H9 (cell line): ENCODE results near the gene SHMT2. TPM values are rescaled to one million over a fixed set of nuclear protein-coding genes. Genes with fewer than 3 reads are reported as not detected.

Source experiments
- DNase-seq: peaks from one replicate; pipeline ENCODE4 v3.0.0-alpha.2; 2017
- H2AFZ ChIP-seq: one replicate; pipeline ENCODE4 v1.6.1; 2013; ENCODE audit warnings: mild to moderate bottlenecking, low read length, control low read depth, moderate library complexity
- H2AK5ac ChIP-seq: 2 replicates; pipeline ENCODE4 v1.6.1; 2013; ENCODE audit warnings: low read length, control low read depth, mixed read lengths; ENCODE audit not compliant: insufficient read length
- H2BK120ac ChIP-seq: one replicate; pipeline ENCODE4 v1.6.1; 2013; ENCODE audit warnings: low read depth, mild to moderate bottlenecking, low read length, control low read depth, inconsistent platforms; ENCODE audit not compliant: poor library complexity, severe bottlenecking
- H2BK12ac ChIP-seq: 2 replicates; pipeline ENCODE4 v1.6.1; 2013; ENCODE audit warnings: low read length, control low read depth, mixed read lengths, low read depth; ENCODE audit not compliant: insufficient read length
- H2BK15ac ChIP-seq: 2 replicates; pipeline ENCODE4 v1.6.1; 2013; ENCODE audit warnings: low read depth, low read length, control low read depth
- H2BK20ac ChIP-seq: one replicate; pipeline ENCODE4 v1.6.1; 2013; ENCODE audit warnings: low read depth, mild to moderate bottlenecking, low read length, control low read depth, inconsistent platforms; ENCODE audit not compliant: poor library complexity, severe bottlenecking
- H2BK5ac ChIP-seq: 2 replicates; pipeline ENCODE4 v1.6.1; 2013; ENCODE audit warnings: low read length, control low read depth, mixed read lengths; ENCODE audit not compliant: insufficient read length
- H3K14ac ChIP-seq: 2 replicates; pipeline ENCODE4 v1.6.1; 2013; ENCODE audit warnings: low read length, control low read depth; ENCODE audit not compliant: insufficient read depth
- H3K18ac ChIP-seq: 2 replicates; pipeline ENCODE4 v1.6.1; 2013; ENCODE audit warnings: low read depth, mild to moderate bottlenecking, mixed read lengths, low read length, control low read depth; ENCODE audit not compliant: insufficient read length
- H3K23ac ChIP-seq: 2 replicates; pipeline ENCODE4 v1.6.1; 2013; ENCODE audit warnings: low read length, control low read depth, mixed read lengths, low read depth; ENCODE audit not compliant: insufficient read length
- H3K23me2 ChIP-seq: 2 replicates; pipeline ENCODE4 v1.6.1; 2013; ENCODE audit warnings: low read depth, mild to moderate bottlenecking, mixed read lengths, low read length, control low read depth; ENCODE audit not compliant: insufficient read length, poor library complexity, severe bottlenecking
- H3K27ac ChIP-seq: 2 replicates; pipeline ENCODE4 v1.5.1; 2013; ENCODE audit warnings: low read length, control low read depth, mixed read lengths, low read depth; ENCODE audit not compliant: insufficient read length
- H3K27me3 ChIP-seq: 2 replicates; pipeline ENCODE4 v1.6.1; 2013; ENCODE audit warnings: low read length, control low read depth, inconsistent platforms; ENCODE audit not compliant: insufficient read depth
- H3K4ac ChIP-seq: 2 replicates; pipeline ENCODE4 v1.6.1; 2013; ENCODE audit warnings: low read depth, mild to moderate bottlenecking, control low read depth, inconsistent platforms, low read length, moderate library complexity
- H3K4me1 ChIP-seq: 2 replicates; pipeline ENCODE4 v1.6.1; 2013; ENCODE audit warnings: low read length, control low read depth, inconsistent platforms; ENCODE audit not compliant: insufficient read depth
- H3K4me2 ChIP-seq: 2 replicates; pipeline ENCODE4 v1.6.1; 2013; ENCODE audit warnings: low read length, control low read depth, mixed read lengths; ENCODE audit not compliant: insufficient read length, insufficient read depth
- H3K56ac ChIP-seq: 2 replicates; pipeline ENCODE4 v1.6.1; 2013; ENCODE audit warnings: low read depth, mild to moderate bottlenecking, mixed read lengths, low read length, control low read depth; ENCODE audit not compliant: insufficient read length
- H3K79me1 ChIP-seq: 2 replicates; pipeline ENCODE4 v1.6.1; 2013; ENCODE audit warnings: low read depth, mild to moderate bottlenecking, moderate library complexity, low read length, control low read depth, inconsistent platforms; ENCODE audit not compliant: insufficient read depth, poor library complexity, severe bottlenecking
- H3K79me2 ChIP-seq: 2 replicates; pipeline ENCODE4 v1.6.1; 2013; ENCODE audit warnings: low read length, control low read depth, inconsistent platforms; ENCODE audit not compliant: insufficient read depth
- H3K9ac ChIP-seq: 2 replicates; pipeline ENCODE4 v1.6.1; 2013; ENCODE audit warnings: low read length, control low read depth, mixed read lengths; ENCODE audit not compliant: insufficient read length; ENCODE audit errors: extremely low read depth
- H3K9me3 ChIP-seq: one replicate; pipeline ENCODE4 v1.6.1; 2013; ENCODE audit warnings: low read depth, low read length, inconsistent platforms; ENCODE audit not compliant: control insufficient read depth
- H3T11ph ChIP-seq: one replicate; pipeline ENCODE4 v1.6.1; 2013; ENCODE audit warnings: mild to moderate bottlenecking, low read length, control low read depth, inconsistent platforms
- H4K20me1 ChIP-seq: one replicate; pipeline ENCODE4 v1.6.1; 2013; ENCODE audit not compliant: control insufficient read depth, insufficient read length, insufficient read depth
- H4K5ac ChIP-seq: 2 replicates; pipeline ENCODE4 v1.6.1; 2013; ENCODE audit warnings: low read depth, mild to moderate bottlenecking, mixed read lengths, low read length, control low read depth; ENCODE audit not compliant: insufficient read length
- H4K8ac ChIP-seq: replicated peaks from 2 replicates; pipeline ENCODE4 v1.6.1; 2013; ENCODE audit warnings: low read length, control low read depth, mixed read lengths, low read depth; ENCODE audit not compliant: insufficient read length
- H4K91ac ChIP-seq: 2 replicates; pipeline ENCODE4 v1.6.1; 2013; ENCODE audit warnings: low read depth, mild to moderate bottlenecking, moderate library complexity, mixed read lengths, low read length, control low read depth; ENCODE audit not compliant: insufficient read length
- H3K27ac Mint-ChIP-seq, 3 experiments: 2 replicates in 2 of 3; 3 replicates in 1 of 3; pipeline ENCODE4 v1.8.0; 2020 to 2021; ENCODE audit warnings: mixed read lengths in 3 of 3, mild to moderate bottlenecking in 1 of 3, moderate library complexity in 1 of 3
- H3K27me3 Mint-ChIP-seq: 2 replicates; pipeline ENCODE4 v1.8.0; 2021; ENCODE audit warnings: low read depth, mild to moderate bottlenecking, moderate library complexity, mixed read lengths
- H3K36me3 Mint-ChIP-seq, 3 experiments: 2 replicates in 2 of 3; 3 replicates in 1 of 3; pipeline ENCODE4 v1.8.0; 2020 to 2021; ENCODE audit warnings: low read depth in 3 of 3, mixed read lengths in 3 of 3; ENCODE audit not compliant: insufficient read depth in 1 of 3
- H3K4me1 Mint-ChIP-seq, 2 experiments: 2 replicates each; pipeline ENCODE4 v1.8.0; 2020; ENCODE audit warnings: mixed read lengths in 2 of 2
- H3K4me3 Mint-ChIP-seq, 2 experiments: 2 replicates in 1 of 2; 3 replicates in 1 of 2; pipeline ENCODE4 v1.8.0; 2020 to 2021; ENCODE audit warnings: mild to moderate bottlenecking in 2 of 2, mixed read lengths in 2 of 2, moderate library complexity in 1 of 2
- H3K9me3 Mint-ChIP-seq, 2 experiments: 2 replicates in 1 of 2; 3 replicates in 1 of 2; pipeline ENCODE4 v1.8.0; 2020; ENCODE audit warnings: mild to moderate bottlenecking in 2 of 2, mixed read lengths in 2 of 2, moderate library complexity in 1 of 2
- WGBS: extraction: QIAGEN DNeasy Blood & Tissue Kit; methylation state at CpG from one replicate; pipeline ENCODE4 v1.1.7; 2013; ENCODE audit warnings: missing lambda C conversion rate, low lambda C conversion rate, mixed read lengths; ENCODE audit not compliant: insufficient read length; ENCODE audit errors: extremely low coverage; 5-methylcytosine and 5-hydroxymethylcytosine counted together
- total RNA-seq: library from RNA; stranded (reverse); gene quantifications from 2 replicates; pipeline ENCODE4 v1.2.1, GENCODE V29; 2021
- TF ChIP-seq, protein P1 (sequence below): fragments of 200-600 bp; sonication (generic); conservative IDR thresholded peaks from 3 replicates; pipeline ENCODE4 v1.8.0; 2021; ENCODE audit warnings: antibody characterized with exemption, mild to moderate bottlenecking

SHMT2 gene
- total RNA-seq, 1 experiment from 2014 or later = 260 TPM

DNA sequence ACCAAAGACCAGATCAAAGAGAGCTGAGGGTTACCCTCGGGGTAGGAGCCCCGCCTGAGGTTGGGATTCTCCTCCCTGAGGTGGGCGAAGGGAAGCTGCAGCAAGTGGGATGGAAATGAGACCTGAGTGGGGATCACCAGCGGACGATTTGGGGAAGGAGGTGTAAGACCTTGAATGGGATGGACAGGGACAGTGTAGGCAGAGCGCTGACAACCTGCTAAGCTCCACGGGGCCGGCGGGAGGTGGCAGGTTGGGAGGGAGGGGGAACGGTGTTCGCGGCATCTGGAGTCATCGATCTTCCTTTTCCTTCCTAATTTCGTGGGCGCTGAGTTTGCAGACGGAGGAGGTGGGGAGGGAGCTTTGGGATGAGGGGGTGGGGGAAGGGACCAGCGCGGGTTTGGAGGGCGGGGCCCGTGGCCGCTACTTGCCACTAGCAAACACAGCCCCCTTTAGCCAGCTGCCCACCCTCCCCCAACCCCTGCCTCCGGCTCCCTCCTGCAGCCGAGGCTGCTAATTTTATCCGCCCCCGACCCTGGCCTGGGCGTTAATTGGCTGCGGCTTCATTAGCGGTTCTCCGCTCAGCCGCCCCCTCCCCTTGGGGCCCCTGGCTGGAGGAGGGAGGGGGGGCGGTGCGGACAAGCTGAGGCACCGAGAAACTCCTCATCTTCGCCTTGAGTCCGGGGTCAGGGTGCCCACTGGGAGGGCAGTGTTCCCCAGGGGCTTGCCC is 2.8 kb upstream of the SHMT2 start:
- H3K14ac ChIP-seq = no peak overlapping the region
- H3K79me1 ChIP-seq = peaks cover 5% of the 10 kb centered on the region
- H3K9me3 ChIP-seq = no peaks in the 10 kb centered on the region
- TF ChIP-seq, protein P1, sequence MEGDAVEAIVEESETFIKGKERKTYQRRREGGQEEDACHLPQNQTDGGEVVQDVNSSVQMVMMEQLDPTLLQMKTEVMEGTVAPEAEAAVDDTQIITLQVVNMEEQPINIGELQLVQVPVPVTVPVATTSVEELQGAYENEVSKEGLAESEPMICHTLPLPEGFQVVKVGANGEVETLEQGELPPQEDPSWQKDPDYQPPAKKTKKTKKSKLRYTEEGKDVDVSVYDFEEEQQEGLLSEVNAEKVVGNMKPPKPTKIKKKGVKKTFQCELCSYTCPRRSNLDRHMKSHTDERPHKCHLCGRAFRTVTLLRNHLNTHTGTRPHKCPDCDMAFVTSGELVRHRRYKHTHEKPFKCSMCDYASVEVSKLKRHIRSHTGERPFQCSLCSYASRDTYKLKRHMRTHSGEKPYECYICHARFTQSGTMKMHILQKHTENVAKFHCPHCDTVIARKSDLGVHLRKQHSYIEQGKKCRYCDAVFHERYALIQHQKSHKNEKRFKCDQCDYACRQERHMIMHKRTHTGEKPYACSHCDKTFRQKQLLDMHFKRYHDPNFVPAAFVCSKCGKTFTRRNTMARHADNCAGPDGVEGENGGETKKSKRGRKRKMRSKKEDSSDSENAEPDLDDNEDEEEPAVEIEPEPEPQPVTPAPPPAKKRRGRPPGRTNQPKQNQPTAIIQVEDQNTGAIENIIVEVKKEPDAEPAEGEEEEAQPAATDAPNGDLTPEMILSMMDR = no peak
- H3K27me3 ChIP-seq = peaks cover 33% of the 10 kb centered on the region
- no peaks in the 10 kb centered on the region; a peak in 2 of 5 replicates for H3K9me3 Mint-ChIP-seq
- no peak overlapping the region for H4K91ac ChIP-seq
- H3T11ph ChIP-seq = no peak overlapping the region
- H3K4me1 Mint-ChIP-seq = peaks cover 53 to 69% of the 10 kb centered on the region in 2 experiments
- no peak overlapping the region for H2BK15ac ChIP-seq
- no peak overlapping the region for H3K4ac ChIP-seq
- H3K27ac Mint-ChIP-seq = peak overlapping the region in 1 of 3 experiments; percentile 60; a peak in 1 of 7 replicates
- no peak overlapping the region for H4K8ac ChIP-seq
- peak overlapping the region; percentile 60 to 87 for H3K4me3 Mint-ChIP-seq
- no peak overlapping the region for H2AFZ ChIP-seq
- no peak overlapping the region for H2BK12ac ChIP-seq
- H4K20me1 ChIP-seq = no peaks in the 10 kb centered on the region
- no CpG with 5 or more reads among the region's 35 CpGs for WGBS
- H3K56ac ChIP-seq = no peak overlapping the region
- no peaks in the 10 kb centered on the region; the same call in 1 of the 2 replicates for H3K4me1 ChIP-seq
- peaks cover 5% of the 10 kb centered on the region; the same call in 1 of the 2 replicates for H3K79me2 ChIP-seq
- H2BK20ac ChIP-seq = no peak overlapping the region
- peaks cover 16 to 20% (median 17%) of the 10 kb centered on the region in 3 experiments for H3K36me3 Mint-ChIP-seq
- no peak overlapping the region for H3K18ac ChIP-seq
- H2BK5ac ChIP-seq = no peak overlapping the region
- H3K27me3 Mint-ChIP-seq = peaks cover 64% of the 10 kb centered on the region
- no peak overlapping the region for H2AK5ac ChIP-seq
- DNase-seq = peak; percentile 86
- H3K23me2 ChIP-seq = peaks cover 30% of the 10 kb centered on the region
- peak overlapping the region; percentile 77 for H3K4me2 ChIP-seq
- no peak overlapping the region for H4K5ac ChIP-seq
- no peak overlapping the region for H3K23ac ChIP-seq
- H3K9ac ChIP-seq = no peak overlapping the region
- H3K27ac ChIP-seq = no peak overlapping the region
- no peak overlapping the region for H2BK120ac ChIP-seq
